OCI-LY1 (cell line): ENCODE results near the gene MYLK3.

Source experiments
- CTCF ChIP-seq: fragments of 200-600 bp; sonication (generic), shearing (Covaris generic); IDR thresholded peaks from 2 replicates; pipeline ENCODE4 v1.5.1; 2017; ENCODE audit warnings: mild to moderate bottlenecking, antibody characterized with exemption, low read length, moderate library complexity, mixed read lengths
- EZH2 ChIP-seq: fragments of 200-600 bp; sonication (generic), shearing (Covaris generic); IDR thresholded peaks from 2 replicates; pipeline ENCODE4 v1.8.0; 2017; ENCODE audit warnings: borderline replicate concordance, mixed run types, mild to moderate bottlenecking, antibody characterized with exemption, low read length, moderate library complexity, mixed read lengths

- TF ChIP-seq EZH2, result no peak
- no peak for TF ChIP-seq CTCF
These were observed 15.6 kb downstream of the MYLK3 start for GRCh38 chr16:46732561-46732960.
